OCI-LY1 (cell line): Measurements from ENCODE around the gene C22orf31.

Source experiments
- H2AFZ ChIP-seq: fragments of 200-600 bp; sonication (generic), shearing (Covaris generic); 2 replicates; pipeline ENCODE4 v1.6.0; 2014; ENCODE audit warnings: antibody characterized with exemption, mild to moderate bottlenecking, low read length
- H3F3A ChIP-seq: fragments of 200-600 bp; sonication (generic), shearing (Covaris generic); 2 replicates; pipeline ENCODE4 v1.6.0; 2014; ENCODE audit warnings: mild to moderate bottlenecking, antibody characterized with exemption, low read length, moderate library complexity; ENCODE audit not compliant: insufficient read depth
- H3K27ac ChIP-seq: fragments of 200-600 bp; sonication (generic); 2 replicates; pipeline ENCODE4 v1.5.1; 2014; ENCODE audit warnings: low read length, mixed run types, mild to moderate bottlenecking, low read depth; ENCODE audit not compliant: poor library complexity, severe bottlenecking
- H3K27me3 ChIP-seq: fragments of 200-600 bp; sonication (generic); 2 replicates; pipeline ENCODE4 v1.6.0; 2014; ENCODE audit warnings: antibody characterized with exemption, mild to moderate bottlenecking, low read length, moderate library complexity; ENCODE audit not compliant: insufficient read depth
- H3K36me3 ChIP-seq: fragments of 200-600 bp; sonication (generic); 2 replicates; pipeline ENCODE4 v1.6.1; 2014; ENCODE audit warnings: mild to moderate bottlenecking, antibody characterized with exemption, low read length, moderate library complexity, mixed read lengths; ENCODE audit not compliant: insufficient read depth
- H3K4me1 ChIP-seq: fragments of 200-600 bp; sonication (generic); 2 replicates; pipeline ENCODE4 v1.5.1; 2014; ENCODE audit warnings: mild to moderate bottlenecking, low read length, moderate library complexity; ENCODE audit not compliant: insufficient read depth, severe bottlenecking
- H3K4me2 ChIP-seq: fragments of 200-600 bp; sonication (generic), shearing (Covaris generic); 2 replicates; pipeline ENCODE4 v1.6.1; 2014; ENCODE audit warnings: low read length
- H3K4me3 ChIP-seq: fragments of 200-600 bp; sonication (generic); 2 replicates; pipeline ENCODE4 v1.5.1; 2014; ENCODE audit warnings: low read length, low read depth, mild to moderate bottlenecking, mixed read lengths; ENCODE audit not compliant: poor library complexity, severe bottlenecking
- H3K79me2 ChIP-seq: fragments of 200-600 bp; shearing (Covaris generic); 2 replicates; pipeline ENCODE4 v1.6.1; 2016; ENCODE audit warnings: mixed run types, low read length, mixed read lengths; ENCODE audit not compliant: insufficient read depth
- H3K9ac ChIP-seq: fragments of 200-600 bp; sonication (generic), shearing (Covaris generic); 2 replicates; pipeline ENCODE4 v1.6.1; 2014; ENCODE audit warnings: mild to moderate bottlenecking, low read length, mixed read lengths
- H3K9me2 ChIP-seq: fragments of 200-600 bp; sonication (generic), shearing (Covaris generic); 2 replicates; pipeline ENCODE4 v1.6.1; 2014; ENCODE audit warnings: low read depth, mild to moderate bottlenecking, low read length, mixed read lengths
- H3K9me3 ChIP-seq: fragments of 200-600 bp; shearing (Covaris generic); 2 replicates; pipeline ENCODE4 v1.6.1; 2014; ENCODE audit warnings: low read length, mixed read lengths
- H4K20me1 ChIP-seq: fragments of 200-600 bp; sonication (generic), shearing (Covaris generic); 2 replicates; pipeline ENCODE4 v1.6.0; 2016; ENCODE audit warnings: mild to moderate bottlenecking, low read length; ENCODE audit not compliant: insufficient read depth
- CTCF ChIP-seq: fragments of 200-600 bp; sonication (generic), shearing (Covaris generic); IDR thresholded peaks from 2 replicates; pipeline ENCODE4 v1.5.1; 2017; ENCODE audit warnings: mild to moderate bottlenecking, antibody characterized with exemption, low read length, moderate library complexity, mixed read lengths
- EZH2 ChIP-seq: fragments of 200-600 bp; sonication (generic), shearing (Covaris generic); IDR thresholded peaks from 2 replicates; pipeline ENCODE4 v1.8.0; 2017; ENCODE audit warnings: borderline replicate concordance, mixed run types, mild to moderate bottlenecking, antibody characterized with exemption, low read length, moderate library complexity, mixed read lengths

Gene C22orf31

DNA sequence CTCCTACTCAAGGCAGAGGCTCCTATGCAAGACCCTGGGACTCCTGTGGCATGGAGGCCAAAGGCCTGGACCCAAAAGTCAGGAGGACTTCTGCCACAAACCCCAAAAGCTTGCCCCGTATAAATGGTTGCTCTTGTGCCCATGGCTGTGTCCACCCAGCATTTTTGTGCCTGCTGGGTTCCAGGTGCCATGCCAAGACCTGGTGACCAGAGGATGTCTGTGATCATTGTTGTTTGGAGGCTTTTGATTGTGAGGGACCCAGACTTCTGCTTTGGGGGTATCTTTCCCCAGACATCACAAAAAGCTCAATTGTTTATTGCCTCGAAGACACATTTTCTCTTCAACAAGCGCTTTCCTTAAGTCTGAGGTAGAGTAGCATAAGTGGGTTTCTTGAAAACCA lies 35.1 kb downstream of the C22orf31 start:
- no peaks in the 10 kb centered on the region for H3K79me2 ChIP-seq
- no peaks in the 10 kb centered on the region for H3K27me3 ChIP-seq
- no peaks in the 10 kb centered on the region for H3K36me3 ChIP-seq

GRCh38 chr22:29023172-29023796 lies 38.3 kb downstream of the C22orf31 start:
- no peaks in the 10 kb centered on the region for H4K20me1 ChIP-seq
- H2AFZ ChIP-seq, result no peak overlapping the region
- H3K79me2 ChIP-seq, result no peaks in the 10 kb centered on the region
- H3K27me3 ChIP-seq, result no peaks in the 10 kb centered on the region
- H3F3A ChIP-seq, result no peaks in the 10 kb centered on the region
- H3K9me2 ChIP-seq, result no peaks in the 10 kb centered on the region
- H3K27ac ChIP-seq, result no peak overlapping the region
- no peak overlapping the region for H3K4me2 ChIP-seq
- H3K9me3 ChIP-seq, result no peaks in the 10 kb centered on the region
- TF ChIP-seq CTCF, result no peak
- TF ChIP-seq EZH2, result no peak
- no peak overlapping the region for H3K4me3 ChIP-seq
- no peaks in the 10 kb centered on the region for H3K36me3 ChIP-seq
- H3K9ac ChIP-seq, result no peak overlapping the region
- no peaks in the 10 kb centered on the region for H3K4me1 ChIP-seq

More for the DNA sequence above, 35.1 kb downstream of the C22orf31 start:
- no peaks in the 10 kb centered on the region for H3K9me2 ChIP-seq
- H3K4me1 ChIP-seq, result no peaks in the 10 kb centered on the region
- H3F3A ChIP-seq, result no peaks in the 10 kb centered on the region
- H3K9ac ChIP-seq, result no peak overlapping the region
- no peak overlapping the region for H3K4me3 ChIP-seq
- H3K4me2 ChIP-seq, result no peak overlapping the region
- no peak overlapping the region for H3K27ac ChIP-seq
- H4K20me1 ChIP-seq, result no peaks in the 10 kb centered on the region
- H3K9me3 ChIP-seq, result no peaks in the 10 kb centered on the region
- no peak for TF ChIP-seq EZH2
- H2AFZ ChIP-seq, result no peak overlapping the region

- no peaks in the 10 kb centered on the region for H3K27me3 ChIP-seq
- no peak overlapping the region for H3K4me2 ChIP-seq
- no peaks in the 10 kb centered on the region for H3K9me2 ChIP-seq
- H3K9ac ChIP-seq, result no peak overlapping the region
- no peaks in the 10 kb centered on the region for H3F3A ChIP-seq
- no peak overlapping the region for H3K27ac ChIP-seq
- no peaks in the 10 kb centered on the region for H4K20me1 ChIP-seq
- no peak overlapping the region for H3K4me3 ChIP-seq
- no peaks in the 10 kb centered on the region for H3K4me1 ChIP-seq
- no peak for TF ChIP-seq EZH2
- TF ChIP-seq CTCF, result no peak
- no peaks in the 10 kb centered on the region for H3K36me3 ChIP-seq
- H3K79me2 ChIP-seq, result no peaks in the 10 kb centered on the region
- H2AFZ ChIP-seq, result no peak overlapping the region
- H3K9me3 ChIP-seq, result no peaks in the 10 kb centered on the region
These were observed 39.4 kb downstream of the C22orf31 start for GRCh38 chr22:29022101-29022817.
